A673 (cell line): ENCODE measurements around the gene EIF1.

Experiments used
- EZH2 ChIP-seq: fragments of 200-600 bp; sonication (generic); IDR thresholded peaks from 2 replicates; pipeline ENCODE4 v1.6.1; 2017; ENCODE audit warnings: borderline replicate concordance, low read depth, mild to moderate bottlenecking, mixed read lengths, antibody characterized with exemption, low read length; ENCODE audit not compliant: poor library complexity, severe bottlenecking
- TF ChIP-seq, protein P1 (sequence below): fragments of 300-800, 200-600 bp; sonication (generic); conservative IDR thresholded peaks from 2 replicates; pipeline ENCODE4 v1.5.1; 2017; ENCODE audit warnings: low read depth, mild to moderate bottlenecking, antibody characterized with exemption, low read length, moderate library complexity, mixed read lengths

DNA sequence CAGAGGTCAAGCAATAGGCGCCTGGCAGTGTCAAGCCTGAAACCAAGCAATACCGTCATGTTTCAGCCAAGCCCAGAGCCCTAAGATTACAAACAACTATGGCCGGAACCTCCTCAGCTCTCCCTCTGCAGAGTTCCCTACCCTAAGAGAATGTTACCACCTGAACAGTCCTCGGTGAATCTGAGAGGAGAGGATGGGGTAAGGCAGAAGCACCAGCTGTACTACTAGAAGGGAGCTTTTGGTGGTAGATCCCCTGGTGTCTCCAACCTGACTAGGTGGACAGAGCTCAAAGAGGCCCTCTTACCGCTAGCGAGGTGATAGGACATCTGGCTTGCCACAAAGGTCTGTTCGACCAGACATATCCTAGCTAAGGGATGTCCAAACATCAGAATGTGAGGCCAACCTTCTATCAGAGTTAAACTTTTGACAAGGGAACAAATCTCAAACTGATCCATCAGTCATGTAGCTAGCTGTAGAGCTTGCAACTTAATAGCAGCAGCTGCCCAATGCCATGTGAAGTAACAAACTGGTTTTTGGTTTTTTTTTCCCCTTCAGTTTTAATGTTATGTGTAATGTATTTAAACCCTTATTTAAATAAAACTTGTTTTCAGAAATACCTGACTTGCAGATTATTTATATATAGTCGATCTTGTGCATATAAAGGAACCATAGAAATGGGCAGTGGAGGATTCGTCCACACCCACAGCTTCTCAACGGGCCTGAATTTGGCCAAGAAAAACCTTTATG is 2.5 kb downstream of the EIF1 start:
- TF ChIP-seq, protein P1, sequence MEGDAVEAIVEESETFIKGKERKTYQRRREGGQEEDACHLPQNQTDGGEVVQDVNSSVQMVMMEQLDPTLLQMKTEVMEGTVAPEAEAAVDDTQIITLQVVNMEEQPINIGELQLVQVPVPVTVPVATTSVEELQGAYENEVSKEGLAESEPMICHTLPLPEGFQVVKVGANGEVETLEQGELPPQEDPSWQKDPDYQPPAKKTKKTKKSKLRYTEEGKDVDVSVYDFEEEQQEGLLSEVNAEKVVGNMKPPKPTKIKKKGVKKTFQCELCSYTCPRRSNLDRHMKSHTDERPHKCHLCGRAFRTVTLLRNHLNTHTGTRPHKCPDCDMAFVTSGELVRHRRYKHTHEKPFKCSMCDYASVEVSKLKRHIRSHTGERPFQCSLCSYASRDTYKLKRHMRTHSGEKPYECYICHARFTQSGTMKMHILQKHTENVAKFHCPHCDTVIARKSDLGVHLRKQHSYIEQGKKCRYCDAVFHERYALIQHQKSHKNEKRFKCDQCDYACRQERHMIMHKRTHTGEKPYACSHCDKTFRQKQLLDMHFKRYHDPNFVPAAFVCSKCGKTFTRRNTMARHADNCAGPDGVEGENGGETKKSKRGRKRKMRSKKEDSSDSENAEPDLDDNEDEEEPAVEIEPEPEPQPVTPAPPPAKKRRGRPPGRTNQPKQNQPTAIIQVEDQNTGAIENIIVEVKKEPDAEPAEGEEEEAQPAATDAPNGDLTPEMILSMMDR = no peak
- TF ChIP-seq EZH2 = no peak
